AG04449 (cell line): ENCODE measurements around the gene PPM1M.
A peak's percentile ranks its signal among the peaks of the same experiment; 100 is the strongest.

ENCODE experiments used
- CTCF ChIA-PET: fragments of 350-600 bp; formaldehyde crosslinking; extraction: SDS; loops from one replicate; lab custom pipeline; 2021; ENCODE audit warnings: antibody characterized with exemption; lab: Yijun Ruan, JAX
- POLR2A ChIA-PET: fragments of 400-600, 350-600 bp; formaldehyde crosslinking; extraction: SDS; loops from one replicate; lab custom pipeline; 2020; ENCODE audit warnings: antibody characterized with exemption, inconsistent platforms; lab: Yijun Ruan, JAX
- DNase-seq: peaks from one replicate; pipeline ENCODE4 v3.0.0-alpha.2; 2010; ENCODE audit warnings: low read depth, low spot score
- H3K4me3 ChIP-seq: 2 replicates; pipeline ENCODE4 v1.5.1; 2011; ENCODE audit warnings: low read depth, mild to moderate bottlenecking, control low read depth, low read length
- CTCF ChIP-seq: IDR thresholded peaks from one replicate; pipeline ENCODE4 v1.5.1; 2011; ENCODE audit warnings: mild to moderate bottlenecking, moderate library complexity, low read length, control low read depth, inconsistent platforms; ENCODE audit not compliant: insufficient read depth; ENCODE audit errors: missing control alignments

Gene PPM1M

DNA sequence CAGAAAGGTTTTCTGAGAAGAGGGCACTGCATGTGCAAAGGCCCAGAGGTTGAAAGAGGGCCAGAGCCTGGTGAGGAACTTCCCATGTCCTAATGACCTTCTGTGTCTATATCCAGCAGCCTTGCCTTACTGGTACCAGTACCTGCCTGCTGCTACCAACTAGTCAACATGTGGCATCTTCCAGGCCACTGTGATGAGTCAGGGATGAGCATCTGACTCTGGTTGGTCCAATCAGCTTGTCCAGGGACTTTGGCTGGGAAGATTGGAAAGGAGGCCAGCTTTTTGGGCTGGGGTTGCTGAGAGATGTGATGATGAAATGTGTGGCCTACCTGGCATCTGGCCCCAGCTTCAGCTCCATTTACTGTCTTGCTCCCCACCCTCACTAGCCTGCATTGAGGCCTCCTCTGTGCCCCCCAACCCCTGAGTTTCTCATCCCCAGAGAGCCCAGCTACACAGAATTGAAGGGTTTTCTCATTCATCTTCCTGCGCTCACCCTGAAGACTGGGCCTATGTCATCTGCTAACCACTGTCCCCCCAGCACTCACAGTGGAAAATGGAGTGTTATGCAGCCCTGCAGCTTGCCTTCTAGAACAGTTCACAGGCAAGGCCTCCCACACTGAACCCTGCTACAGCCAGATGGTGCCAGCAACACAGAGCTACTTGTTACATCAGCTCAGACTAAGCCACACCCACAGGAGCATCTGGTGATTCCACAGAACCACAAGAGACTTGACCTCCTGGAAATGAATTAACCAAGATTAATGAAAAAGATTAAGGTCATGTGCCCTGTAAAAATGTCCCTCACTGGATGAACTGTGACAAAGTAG lies 5.3 kb upstream of the PPM1M start:
- TF ChIP-seq CTCF = no peak
- ChIA-PET CTCF (interaction anchor here (0.6 to 14.4 kb wide), 7 partner anchors 9 to 187 kb away, joined by 3 to 336 read pairs (median 5); partner anchors contain the start of gene TLR9), POLR2A (interaction anchor here (0.8 to 1.6 kb wide), 5 partner anchors 8 to 38 kb away, joined by 3 to 10 read pairs (median 3); partner anchors contain the start of gene WDR82)
- H3K4me3 ChIP-seq = peak overlapping the region; percentile 95
- peak; percentile 72 for DNase-seq

- no peak for TF ChIP-seq CTCF
- POLR2A ChIA-PET = interaction anchor here (1.3 to 1.6 kb wide), 3 partner anchors 8 to 37 kb away, joined by 3 to 10 read pairs (median 4); partner anchors contain the start of gene WDR82
- no peak overlapping the region for H3K4me3 ChIP-seq
- DNase-seq = no peak
- CTCF ChIA-PET = interaction anchor here (1.0 to 14.4 kb wide), 6 partner anchors 10 to 188 kb away, joined by 3 to 336 read pairs (median 4); partner anchors contain the start of gene TLR9
These were observed 4.6 kb upstream of the PPM1M start for GRCh38 chr3:52240886-52241370.

DNA sequence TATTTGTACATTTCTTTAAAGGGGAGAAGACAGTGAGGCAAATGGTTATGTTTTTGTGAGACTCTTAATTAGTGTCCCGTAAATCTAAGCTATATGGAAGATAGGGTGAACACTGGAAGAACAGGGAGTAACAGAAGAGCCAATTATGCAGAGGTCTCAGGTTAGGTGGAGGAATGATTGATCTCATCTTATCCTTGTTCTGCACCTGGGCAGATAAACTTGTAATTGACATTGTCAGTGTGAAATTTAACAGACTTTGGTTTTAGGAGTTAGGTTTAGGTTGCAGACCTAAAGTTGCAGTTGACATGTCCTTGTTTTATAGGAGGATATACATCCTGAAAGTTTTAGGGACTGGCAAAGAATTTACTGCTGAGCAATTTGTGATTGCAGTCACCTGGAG lies 3.5 kb upstream of the PPM1M start:
- ChIA-PET CTCF (interaction anchor here (0.6 to 14.4 kb wide), 4 partner anchors 11 to 37 kb away, joined by 3 to 336 read pairs (median 3); partner anchors contain the start of gene TLR9), POLR2A (no interaction called here)
- H3K4me3 ChIP-seq = no peak overlapping the region
- no peak for TF ChIP-seq CTCF
- no peak for DNase-seq

GRCh38 chr3:52243791-52244628 lies 1.5 kb upstream of the PPM1M start:
- ChIA-PET CTCF (interaction anchor here (0.6 to 2.7 kb wide), 3 partner anchors 9 to 95 kb away, joined by 3 to 8 read pairs (median 4); no protein-coding TSS in a partner anchor), POLR2A (no interaction called here)
- DNase-seq = no peak
- H3K4me3 ChIP-seq = no peak overlapping the region
- TF ChIP-seq CTCF = no peak

GRCh38 chr3:52246264-52246620 lies 683 bp downstream of the PPM1M start:
- no peak for TF ChIP-seq CTCF
- ChIA-PET CTCF (interaction anchor here (1.1 to 1.5 kb wide), 2 partner anchors 11 to 26 kb away, joined by 3 to 6 read pairs; no protein-coding TSS in a partner anchor), POLR2A (interaction anchor here (0.6 to 2.0 kb wide), 4 partner anchors 9 to 1680 kb away, joined by 3 to 8 read pairs (median 7); partner anchors contain the start of gene WDR82)
- H3K4me3 ChIP-seq = peak overlapping the region; percentile 68
- DNase-seq = no peak
